Glutamatergic neuron (in vitro differentiated cells): ENCODE results near the gene XYLT1. TPM values are rescaled to one million over a fixed set of nuclear protein-coding genes. Genes with fewer than 3 reads are reported as not detected.

Experiments
- DNase-seq: peaks from one replicate; pipeline ENCODE4 v3.0.0; 2022
- H3K27ac Mint-ChIP-seq: one replicate; pipeline ENCODE4 v1.8.0; 2020; ENCODE audit warnings: mild to moderate bottlenecking, mixed read lengths, inconsistent platforms; ENCODE audit not compliant: unreplicated experiment
- H3K27me3 Mint-ChIP-seq: one replicate; pipeline ENCODE4 v1.8.0; 2020; ENCODE audit warnings: mild to moderate bottlenecking, moderate library complexity, mixed read lengths, inconsistent platforms; ENCODE audit not compliant: unreplicated experiment
- H3K36me3 Mint-ChIP-seq: one replicate; pipeline ENCODE4 v1.8.0; 2020; ENCODE audit warnings: mild to moderate bottlenecking, mixed read lengths, inconsistent platforms; ENCODE audit not compliant: unreplicated experiment
- H3K4me1 Mint-ChIP-seq: one replicate; pipeline ENCODE4 v1.8.0; 2020; ENCODE audit warnings: mild to moderate bottlenecking, low read depth, mixed read lengths, inconsistent platforms; ENCODE audit not compliant: unreplicated experiment
- H3K4me3 Mint-ChIP-seq: one replicate; pipeline ENCODE4 v1.8.0; 2020; ENCODE audit warnings: mild to moderate bottlenecking, mixed read lengths, inconsistent platforms; ENCODE audit not compliant: unreplicated experiment
- H3K9me3 Mint-ChIP-seq: one replicate; pipeline ENCODE4 v1.8.0; 2020; ENCODE audit warnings: mild to moderate bottlenecking, moderate library complexity, mixed read lengths, inconsistent platforms; ENCODE audit not compliant: unreplicated experiment
- CTCF ChIP-seq: fragments of 200-600 bp; sonication (generic); IDR thresholded peaks from one replicate; pipeline ENCODE4 v1.5.0; 2021; ENCODE audit not compliant: partially characterized antibody, unreplicated experiment
- total RNA-seq: library from RNA; stranded (reverse); fragmentation: NEBNext Ultra II Directional; extraction: Animal tissue kit (Norgen Biotek cat#: 25700); gene quantifications from one replicate; pipeline ENCODE4 v1.2.1, GENCODE V29; 2021; ENCODE audit not compliant: unreplicated experiment

Gene XYLT1
- total RNA-seq, 1 donor from 2014 or later = 18.4 TPM

GRCh38 chr16:17369421-17370222 lies 101.1 kb downstream of the XYLT1 start:
- no peaks in the 10 kb centered on the region for H3K9me3 Mint-ChIP-seq
- H3K36me3 Mint-ChIP-seq = no peaks in the 10 kb centered on the region
- no peak for DNase-seq
- peak overlapping the region; percentile 44 for H3K27ac Mint-ChIP-seq
- H3K27me3 Mint-ChIP-seq = no peaks in the 10 kb centered on the region
- H3K4me3 Mint-ChIP-seq = no peak overlapping the region
- H3K4me1 Mint-ChIP-seq = peaks cover 36% of the 10 kb centered on the region
- no peak for TF ChIP-seq CTCF

- no peak for TF ChIP-seq CTCF
- Mint-ChIP-seq H3K36me3 (no peaks in the 10 kb centered on the region), H3K4me1 (peaks cover 39% of the 10 kb centered on the region), H3K27me3 (no peaks in the 10 kb centered on the region), H3K27ac (no peak overlapping the region), H3K4me3 (no peak overlapping the region), H3K9me3 (no peaks in the 10 kb centered on the region)
- DNase-seq = no peak
Measured at GRCh38 chr16:17368951-17369350, 101.8 kb downstream of the XYLT1 start.

GRCh38 chr16:17368446-17368845 lies 102.3 kb downstream of the XYLT1 start:
- peaks cover 39% of the 10 kb centered on the region for H3K4me1 Mint-ChIP-seq

GRCh38 chr16:17367923-17368322 lies 102.8 kb downstream of the XYLT1 start:
- Mint-ChIP-seq H3K4me1 (peaks cover 39% of the 10 kb centered on the region), H3K36me3 (no peaks in the 10 kb centered on the region), H3K27ac (peak overlapping the region; percentile 23), H3K9me3 (no peaks in the 10 kb centered on the region), H3K4me3 (no peak overlapping the region), H3K27me3 (no peaks in the 10 kb centered on the region)
- peak; percentile 44 for TF ChIP-seq CTCF
- peak; percentile 64 for DNase-seq

More at GRCh38 chr16:17368446-17368845, 102.3 kb downstream of the XYLT1 start:
- TF ChIP-seq CTCF = no peak
- no peak overlapping the region for H3K27ac Mint-ChIP-seq
- no peaks in the 10 kb centered on the region for H3K9me3 Mint-ChIP-seq
- no peak for DNase-seq
- H3K36me3 Mint-ChIP-seq = no peaks in the 10 kb centered on the region
- H3K4me3 Mint-ChIP-seq = no peak overlapping the region
- no peaks in the 10 kb centered on the region for H3K27me3 Mint-ChIP-seq

GRCh38 chr16:17367036-17367435 lies 103.7 kb downstream of the XYLT1 start:
- H3K4me3 Mint-ChIP-seq = no peak overlapping the region
- TF ChIP-seq CTCF = no peak
- peaks cover 34% of the 10 kb centered on the region for H3K4me1 Mint-ChIP-seq
- no peaks in the 10 kb centered on the region for H3K27me3 Mint-ChIP-seq
- no peak overlapping the region for H3K27ac Mint-ChIP-seq
- no peak for DNase-seq
- H3K9me3 Mint-ChIP-seq = no peaks in the 10 kb centered on the region
- H3K36me3 Mint-ChIP-seq = no peaks in the 10 kb centered on the region
